Jurkat, Clone E6-1 (cell line): Measurements from ENCODE around the gene SFMBT2.
"Not testable (repeated sequence)": the region's sequence is repeated elsewhere in the genome, so short reads cannot be mapped to it uniquely, and the experiment has no call there.

Experiments
- DNase-seq: peaks from one replicate; pipeline ENCODE4 v3.0.0-alpha.2; 2011; ENCODE audit warnings: low read depth, low spot score
- H3K4me3 ChIP-seq: 2 replicates; pipeline ENCODE4 v1.5.1; 2011; ENCODE audit warnings: mild to moderate bottlenecking, low read length, control low read depth, moderate library complexity

SFMBT2 gene

GRCh38 chr10:7407368-7408290, 3.2 kb downstream of the SFMBT2 start:
- H3K4me3 ChIP-seq: no peak overlapping the region
- no peak for DNase-seq

- DNase-seq: no peak
Measured at GRCh38 chr10:7406712-7407333, 4.0 kb downstream of the SFMBT2 start.

GRCh38 chr10:7405637-7406036, 5.2 kb downstream of the SFMBT2 start:
- DNase-seq: no peak
- H3K4me3 ChIP-seq: no peak overlapping the region

More at GRCh38 chr10:7406712-7407333, 4.0 kb downstream of the SFMBT2 start:
- H3K4me3 ChIP-seq: no peak overlapping the region

GRCh38 chr10:7403620-7404019, 7.2 kb downstream of the SFMBT2 start:
- no peak for DNase-seq

GRCh38 chr10:7401782-7402181, 9.1 kb downstream of the SFMBT2 start:
- H3K4me3 ChIP-seq: no peak overlapping the region
- no peak for DNase-seq

More at GRCh38 chr10:7403620-7404019, 7.2 kb downstream of the SFMBT2 start:
- no peak overlapping the region for H3K4me3 ChIP-seq

GRCh38 chr10:7401156-7401555, 9.7 kb downstream of the SFMBT2 start:
- DNase-seq: no peak
- H3K4me3 ChIP-seq: no peak overlapping the region

- DNase-seq: no peak
Measured at GRCh38 chr10:7400068-7400715, 10.6 kb downstream of the SFMBT2 start.

GRCh38 chr10:7399533-7399932, 11.3 kb downstream of the SFMBT2 start:
- no peak for DNase-seq
- no peak overlapping the region for H3K4me3 ChIP-seq

More at GRCh38 chr10:7400068-7400715, 10.6 kb downstream of the SFMBT2 start:
- H3K4me3 ChIP-seq: no peak overlapping the region

GRCh38 chr10:7397049-7398035, 13.5 kb downstream of the SFMBT2 start:
- no peak overlapping the region for H3K4me3 ChIP-seq
- no peak for DNase-seq

GRCh38 chr10:7392301-7392700, 18.5 kb downstream of the SFMBT2 start:
- not testable (repeated sequence) for DNase-seq, H3K4me3 ChIP-seq

- H3K4me3 ChIP-seq: no peak overlapping the region
- DNase-seq: no peak
Measured at GRCh38 chr10:7391748-7392147, 19.1 kb downstream of the SFMBT2 start.

GRCh38 chr10:7390689-7391110, 20.1 kb downstream of the SFMBT2 start:
- DNase-seq, H3K4me3 ChIP-seq: not testable (repeated sequence)

- H3K4me3 ChIP-seq: no peak overlapping the region
- DNase-seq: no peak
Measured at GRCh38 chr10:7389844-7390243, 21.0 kb downstream of the SFMBT2 start.

- DNase-seq: no peak
- H3K4me3 ChIP-seq: no peak overlapping the region
Measured at GRCh38 chr10:7389346-7389745, 21.5 kb downstream of the SFMBT2 start.

GRCh38 chr10:7388602-7389001, 22.2 kb downstream of the SFMBT2 start:
- DNase-seq: no peak
- no peak overlapping the region for H3K4me3 ChIP-seq

- H3K4me3 ChIP-seq, DNase-seq: not testable (repeated sequence)
Measured at GRCh38 chr10:7388149-7388548, 22.7 kb downstream of the SFMBT2 start.

GRCh38 chr10:7385114-7385513, 25.7 kb downstream of the SFMBT2 start:
- DNase-seq: no peak

GRCh38 chr10:7383442-7383841, 27.4 kb downstream of the SFMBT2 start:
- DNase-seq: no peak

More at GRCh38 chr10:7385114-7385513, 25.7 kb downstream of the SFMBT2 start:
- H3K4me3 ChIP-seq: no peak overlapping the region

More at GRCh38 chr10:7383442-7383841, 27.4 kb downstream of the SFMBT2 start:
- no peak overlapping the region for H3K4me3 ChIP-seq
